ENCODE data around the gene PROX1. TPM values are rescaled to one million over a fixed set of nuclear protein-coding genes. Genes with fewer than 3 reads are reported as not detected.

PROX1 gene
- polyA plus RNA-seq, 1 donor (not counting 4 experiments of a cell fraction or from before 2014, with no cell fraction given) = 0.20 TPM

GRCh38 chr1:214019499-214019898 is 31.7 kb downstream of the PROX1 start:
- H3K9me1 ChIP-seq (ENCODE audit: control insufficient read depth, extremely low read depth, insufficient read depth, low read length) = no peaks in the 10 kb centered on the region
- TF ChIP-seq, protein P1, sequence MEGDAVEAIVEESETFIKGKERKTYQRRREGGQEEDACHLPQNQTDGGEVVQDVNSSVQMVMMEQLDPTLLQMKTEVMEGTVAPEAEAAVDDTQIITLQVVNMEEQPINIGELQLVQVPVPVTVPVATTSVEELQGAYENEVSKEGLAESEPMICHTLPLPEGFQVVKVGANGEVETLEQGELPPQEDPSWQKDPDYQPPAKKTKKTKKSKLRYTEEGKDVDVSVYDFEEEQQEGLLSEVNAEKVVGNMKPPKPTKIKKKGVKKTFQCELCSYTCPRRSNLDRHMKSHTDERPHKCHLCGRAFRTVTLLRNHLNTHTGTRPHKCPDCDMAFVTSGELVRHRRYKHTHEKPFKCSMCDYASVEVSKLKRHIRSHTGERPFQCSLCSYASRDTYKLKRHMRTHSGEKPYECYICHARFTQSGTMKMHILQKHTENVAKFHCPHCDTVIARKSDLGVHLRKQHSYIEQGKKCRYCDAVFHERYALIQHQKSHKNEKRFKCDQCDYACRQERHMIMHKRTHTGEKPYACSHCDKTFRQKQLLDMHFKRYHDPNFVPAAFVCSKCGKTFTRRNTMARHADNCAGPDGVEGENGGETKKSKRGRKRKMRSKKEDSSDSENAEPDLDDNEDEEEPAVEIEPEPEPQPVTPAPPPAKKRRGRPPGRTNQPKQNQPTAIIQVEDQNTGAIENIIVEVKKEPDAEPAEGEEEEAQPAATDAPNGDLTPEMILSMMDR (optimal IDR thresholded peaks at IDR 0.05 in 1 of 3, IDR thresholded peaks at IDR 0.05 in 1 of 3, conservative IDR thresholded peaks at IDR 0.05 in 1 of 3; ENCODE audit: extremely low read depth in 1 of 3, insufficient read depth in 2 of 3, low read length in 3 of 3) = no peak
- no peak for TF ChIP-seq EZH2 (IDR thresholded peaks at IDR 0.05; ENCODE audit: low read length)
- peaks cover 5% of the 10 kb centered on the region for H3K4me1 ChIP-seq (ENCODE audit: control insufficient read depth, extremely low read depth, insufficient read depth, low read length)
- H3K27ac ChIP-seq (ENCODE audit: control insufficient read depth, insufficient read depth, low read length) = no peak overlapping the region
- H3K4me2 ChIP-seq (ENCODE audit: control insufficient read depth, extremely low read depth, insufficient read depth, low read depth, low read length) = no peak overlapping the region
- H3K79me2 ChIP-seq (ENCODE audit: control insufficient read depth, insufficient read depth, low read length) = no peaks in the 10 kb centered on the region
- H3K36me3 ChIP-seq (ENCODE audit: control insufficient read depth in 2 of 2, extremely low read depth in 1 of 2, insufficient read depth in 2 of 2, low read length in 2 of 2) = no peaks in the 10 kb centered on the region
- H4K20me1 ChIP-seq (ENCODE audit: control insufficient read depth, extremely low read depth, insufficient read depth, low read length) = no peaks in the 10 kb centered on the region
- no peak overlapping the region for H3K9ac ChIP-seq (ENCODE audit: control insufficient read depth, extremely low read depth, insufficient read depth, low read length)
- no peaks in the 10 kb centered on the region for H3K27me3 ChIP-seq (ENCODE audit: control insufficient read depth, extremely low read depth, insufficient read depth, low read length)
- DNase-seq (ENCODE audit: low read depth, low spot score) (no peak), FAIRE-seq (no peak)
- no peak overlapping the region for H2AFZ ChIP-seq (ENCODE audit: control insufficient read depth, low read length)
- dilution Hi-C loops (cut with MboI; ENCODE audit: extremely low pct_ligation_motif_present, low sequenced_read_pairs) = no loop called here
- no peaks in the 10 kb centered on the region for H3K9me3 ChIP-seq (ENCODE audit: control insufficient read depth, low read depth, low read length)
- no peak overlapping the region for H3K4me3 ChIP-seq (ENCODE audit: control insufficient read depth in 2 of 3, extremely low read depth in 1 of 3, insufficient read depth in 2 of 3, low read depth in 1 of 3, low read length in 3 of 3)

- no peak overlapping the region for H3K4me2 ChIP-seq (ENCODE audit: control insufficient read depth, extremely low read depth, insufficient read depth, low read depth, low read length)
- no peak overlapping the region for H3K4me3 ChIP-seq (ENCODE audit: control insufficient read depth in 2 of 3, extremely low read depth in 1 of 3, insufficient read depth in 2 of 3, low read depth in 1 of 3, low read length in 3 of 3)
- no peak for FAIRE-seq
- H3K4me1 ChIP-seq (ENCODE audit: control insufficient read depth, extremely low read depth, insufficient read depth, low read length) = peaks cover 5% of the 10 kb centered on the region
- no peaks in the 10 kb centered on the region for H3K79me2 ChIP-seq (ENCODE audit: control insufficient read depth, insufficient read depth, low read length)
- H2AFZ ChIP-seq (ENCODE audit: control insufficient read depth, low read length) = no peak overlapping the region
- dilution Hi-C loops (cut with MboI; ENCODE audit: extremely low pct_ligation_motif_present, low sequenced_read_pairs) = no loop called here
- no peaks in the 10 kb centered on the region for H3K9me3 ChIP-seq (ENCODE audit: control insufficient read depth, low read depth, low read length)
- H3K36me3 ChIP-seq (ENCODE audit: control insufficient read depth in 2 of 2, extremely low read depth in 1 of 2, insufficient read depth in 2 of 2, low read length in 2 of 2) = no peaks in the 10 kb centered on the region
- H3K9ac ChIP-seq (ENCODE audit: control insufficient read depth, extremely low read depth, insufficient read depth, low read length) = no peak overlapping the region
- TF ChIP-seq, protein P1 (optimal IDR thresholded peaks at IDR 0.05 in 1 of 3, IDR thresholded peaks at IDR 0.05 in 1 of 3, conservative IDR thresholded peaks at IDR 0.05 in 1 of 3; ENCODE audit: extremely low read depth in 1 of 3, insufficient read depth in 2 of 3, low read length in 3 of 3) = no peak
- TF ChIP-seq EZH2 (IDR thresholded peaks at IDR 0.05; ENCODE audit: low read length) = no peak
- no peaks in the 10 kb centered on the region for H3K27me3 ChIP-seq (ENCODE audit: control insufficient read depth, extremely low read depth, insufficient read depth, low read length)
- no peaks in the 10 kb centered on the region for H3K9me1 ChIP-seq (ENCODE audit: control insufficient read depth, extremely low read depth, insufficient read depth, low read length)
- no peak overlapping the region for H3K27ac ChIP-seq (ENCODE audit: control insufficient read depth, insufficient read depth, low read length)
- no peak for DNase-seq (ENCODE audit: low read depth, low spot score)
- H4K20me1 ChIP-seq (ENCODE audit: control insufficient read depth, extremely low read depth, insufficient read depth, low read length) = no peaks in the 10 kb centered on the region
Measured at GRCh38 chr1:214021321-214021720, 33.5 kb downstream of the PROX1 start.

Measured in keratinocyte (primary cell).